Ishikawa (cell line): Measurements from ENCODE around the gene ADARB1.

Source experiments
- CEBPB ChIP-seq: IDR thresholded peaks from 2 replicates; pipeline ENCODE4 v1.6.1; 2012
- CREB1 ChIP-seq: IDR thresholded peaks from 2 replicates; pipeline ENCODE4 v1.6.1; 2012; ENCODE audit warnings: low read depth
- EGR1 ChIP-seq: IDR thresholded peaks from 2 replicates; pipeline ENCODE4 v1.6.1; 2012
- EP300 ChIP-seq: IDR thresholded peaks from 2 replicates; pipeline ENCODE4 v1.6.1; 2012; ENCODE audit warnings: borderline replicate concordance
- FOXM1 ChIP-seq: IDR thresholded peaks from 2 replicates; pipeline ENCODE4 v1.6.1; 2012; ENCODE audit warnings: low read depth, borderline replicate concordance
- MAX ChIP-seq: IDR thresholded peaks from 2 replicates; pipeline ENCODE4 v1.6.1; 2012
- NFIC ChIP-seq: IDR thresholded peaks from 2 replicates; pipeline ENCODE4 v1.6.1; 2012
- RAD21 ChIP-seq: IDR thresholded peaks from 2 replicates; pipeline ENCODE4 v1.6.1; 2012; ENCODE audit warnings: low read depth
- TAF1 ChIP-seq: IDR thresholded peaks from 2 replicates; pipeline ENCODE4 v1.6.1; 2012; ENCODE audit warnings: low read depth, mild to moderate bottlenecking
- TCF12 ChIP-seq: IDR thresholded peaks from 2 replicates; pipeline ENCODE4 v1.6.1; 2012; ENCODE audit warnings: low read depth
- TEAD4 ChIP-seq: IDR thresholded peaks from 2 replicates; pipeline ENCODE4 v1.6.1; 2012
- YY1 ChIP-seq: IDR thresholded peaks from 2 replicates; pipeline ENCODE4 v1.6.1; 2012; ENCODE audit warnings: low read depth
- ZBTB7A ChIP-seq: IDR thresholded peaks from 2 replicates; pipeline ENCODE4 v1.6.1; 2012; ENCODE audit warnings: low read depth
- TF ChIP-seq, protein P1 (sequence below): IDR thresholded peaks from 2 replicates; pipeline ENCODE4 v1.6.1; 2012
- TF ChIP-seq, protein P2 (sequence below): IDR thresholded peaks from 2 replicates; pipeline ENCODE4 v1.6.1; 2012; ENCODE audit warnings: low read depth, mild to moderate bottlenecking

ADARB1 gene

GRCh38 chr21:45043541-45044020 lies 30.8 kb upstream of the ADARB1 start:
- no peak for TF ChIP-seq TAF1
- no peak for TF ChIP-seq CEBPB
- TF ChIP-seq TCF12, result no peak
- no peak for TF ChIP-seq ZBTB7A
- TF ChIP-seq, protein P1, sequence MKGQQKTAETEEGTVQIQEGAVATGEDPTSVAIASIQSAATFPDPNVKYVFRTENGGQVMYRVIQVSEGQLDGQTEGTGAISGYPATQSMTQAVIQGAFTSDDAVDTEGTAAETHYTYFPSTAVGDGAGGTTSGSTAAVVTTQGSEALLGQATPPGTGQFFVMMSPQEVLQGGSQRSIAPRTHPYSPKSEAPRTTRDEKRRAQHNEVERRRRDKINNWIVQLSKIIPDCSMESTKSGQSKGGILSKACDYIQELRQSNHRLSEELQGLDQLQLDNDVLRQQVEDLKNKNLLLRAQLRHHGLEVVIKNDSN, result no peak
- no peak for TF ChIP-seq CREB1
- TF ChIP-seq MAX, result no peak
- no peak for TF ChIP-seq FOXM1
- no peak for TF ChIP-seq YY1
- TF ChIP-seq, protein P2, sequence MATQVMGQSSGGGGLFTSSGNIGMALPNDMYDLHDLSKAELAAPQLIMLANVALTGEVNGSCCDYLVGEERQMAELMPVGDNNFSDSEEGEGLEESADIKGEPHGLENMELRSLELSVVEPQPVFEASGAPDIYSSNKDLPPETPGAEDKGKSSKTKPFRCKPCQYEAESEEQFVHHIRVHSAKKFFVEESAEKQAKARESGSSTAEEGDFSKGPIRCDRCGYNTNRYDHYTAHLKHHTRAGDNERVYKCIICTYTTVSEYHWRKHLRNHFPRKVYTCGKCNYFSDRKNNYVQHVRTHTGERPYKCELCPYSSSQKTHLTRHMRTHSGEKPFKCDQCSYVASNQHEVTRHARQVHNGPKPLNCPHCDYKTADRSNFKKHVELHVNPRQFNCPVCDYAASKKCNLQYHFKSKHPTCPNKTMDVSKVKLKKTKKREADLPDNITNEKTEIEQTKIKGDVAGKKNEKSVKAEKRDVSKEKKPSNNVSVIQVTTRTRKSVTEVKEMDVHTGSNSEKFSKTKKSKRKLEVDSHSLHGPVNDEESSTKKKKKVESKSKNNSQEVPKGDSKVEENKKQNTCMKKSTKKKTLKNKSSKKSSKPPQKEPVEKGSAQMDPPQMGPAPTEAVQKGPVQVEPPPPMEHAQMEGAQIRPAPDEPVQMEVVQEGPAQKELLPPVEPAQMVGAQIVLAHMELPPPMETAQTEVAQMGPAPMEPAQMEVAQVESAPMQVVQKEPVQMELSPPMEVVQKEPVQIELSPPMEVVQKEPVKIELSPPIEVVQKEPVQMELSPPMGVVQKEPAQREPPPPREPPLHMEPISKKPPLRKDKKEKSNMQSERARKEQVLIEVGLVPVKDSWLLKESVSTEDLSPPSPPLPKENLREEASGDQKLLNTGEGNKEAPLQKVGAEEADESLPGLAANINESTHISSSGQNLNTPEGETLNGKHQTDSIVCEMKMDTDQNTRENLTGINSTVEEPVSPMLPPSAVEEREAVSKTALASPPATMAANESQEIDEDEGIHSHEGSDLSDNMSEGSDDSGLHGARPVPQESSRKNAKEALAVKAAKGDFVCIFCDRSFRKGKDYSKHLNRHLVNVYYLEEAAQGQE, result no peak
- no peak for TF ChIP-seq NFIC
- TF ChIP-seq RAD21, result no peak
- TF ChIP-seq EGR1, result no peak
- no peak for TF ChIP-seq EP300
- TF ChIP-seq TEAD4, result no peak

- no peak for TF ChIP-seq TAF1
Measured at GRCh38 chr21:45045481-45045880, 28.9 kb upstream of the ADARB1 start.

DNA sequence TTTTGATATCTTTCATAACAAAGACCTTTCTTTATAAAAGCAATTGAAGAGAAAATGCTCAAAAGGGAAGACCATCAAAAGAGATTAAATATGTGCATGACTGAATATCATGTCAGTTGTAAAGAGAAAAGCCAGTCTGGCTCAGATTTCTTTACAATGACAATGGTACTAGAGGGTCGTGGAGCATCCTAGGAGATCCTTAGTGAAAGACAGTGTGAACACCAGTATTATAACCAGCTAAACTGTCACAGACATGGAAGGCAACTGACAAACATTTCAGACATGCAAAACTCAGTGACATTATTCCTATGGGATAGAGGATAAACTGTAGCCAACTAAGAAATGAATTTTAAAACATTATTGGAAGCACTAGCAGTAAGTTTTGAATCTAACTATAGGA lies 27.1 kb upstream of the ADARB1 start:
- TF ChIP-seq, protein P1, result no peak
- no peak for TF ChIP-seq NFIC
- TF ChIP-seq TAF1, result no peak
- TF ChIP-seq, protein P2, result no peak
- TF ChIP-seq FOXM1, result no peak
- no peak for TF ChIP-seq TCF12
- TF ChIP-seq MAX, result no peak
- TF ChIP-seq YY1, result no peak
- no peak for TF ChIP-seq CREB1
- no peak for TF ChIP-seq EP300
- TF ChIP-seq EGR1, result no peak
- TF ChIP-seq RAD21, result no peak
- TF ChIP-seq CEBPB, result no peak
- TF ChIP-seq TEAD4, result no peak
- no peak for TF ChIP-seq ZBTB7A

GRCh38 chr21:45048026-45048698 lies 26.2 kb upstream of the ADARB1 start:
- no peak for TF ChIP-seq TCF12
- no peak for TF ChIP-seq TEAD4
- TF ChIP-seq CEBPB, result no peak
- no peak for TF ChIP-seq ZBTB7A
- TF ChIP-seq TAF1, result no peak
- no peak for TF ChIP-seq MAX
- no peak for TF ChIP-seq EGR1
- TF ChIP-seq FOXM1, result no peak
- no peak for TF ChIP-seq CREB1
- TF ChIP-seq YY1, result no peak
- TF ChIP-seq, protein P2, result no peak
- no peak for TF ChIP-seq RAD21
- no peak for TF ChIP-seq EP300
- TF ChIP-seq, protein P1, result no peak
- TF ChIP-seq NFIC, result no peak
